CD14-positive monocyte (primary cell): ENCODE measurements around the gene NFATC1. TPM values are rescaled to one million over a fixed set of nuclear protein-coding genes. Genes with fewer than 3 reads are reported as not detected.
"Not testable (repeated sequence)": the region's sequence is repeated elsewhere in the genome, so short reads cannot be mapped to it uniquely, and the experiment has no call there.

Experiments
- DNase-seq, 3 donors: peaks; one replicate each; pipeline ENCODE4 v3.0.0-alpha.2; 2011 to 2022
- H2AFZ ChIP-seq: 2 replicates; pipeline ENCODE4 v1.6.0; 2012; ENCODE audit warnings: mild to moderate bottlenecking, low read depth, low read length, inconsistent platforms; ENCODE audit not compliant: insufficient read depth, poor library complexity, severe bottlenecking
- H3K27ac ChIP-seq, 2 donors: 1 replicate in 1 of 2; 2 replicates in 1 of 2; pipeline ENCODE4 v1.5.1; 2012 to 2013; ENCODE audit warnings: low read length in 2 of 2, control low read depth in 1 of 2, inconsistent platforms in 1 of 2, low read depth in 1 of 2, mild to moderate bottlenecking in 1 of 2
- H3K27me3 ChIP-seq, 2 donors: one replicate each; pipeline versions ENCODE4 v1.6.0 to v1.6.1; 2011 to 2013; ENCODE audit warnings: low read length in 2 of 2; ENCODE audit not compliant: control insufficient read depth in 2 of 2, insufficient read depth in 2 of 2
- H3K36me3 ChIP-seq, 2 donors: replicated peaks in 1 of 2; 1 replicate in 1 of 2; 2 replicates in 1 of 2; pipeline versions ENCODE4 v1.5.1 to v1.6.1; 2012 to 2013; ENCODE audit warnings: low read length in 2 of 2, control low read depth in 1 of 2, inconsistent platforms in 1 of 2, mild to moderate bottlenecking in 1 of 2; ENCODE audit not compliant: insufficient read depth in 2 of 2, control insufficient read depth in 1 of 2
- H3K4me1 ChIP-seq, 2 donors: 1 replicate in 1 of 2; 2 replicates in 1 of 2; pipeline versions ENCODE4 v1.5.1 to v1.6.1; 2012 to 2013; ENCODE audit warnings: low read length in 2 of 2, control low read depth in 1 of 2, inconsistent platforms in 1 of 2, mild to moderate bottlenecking in 1 of 2, moderate library complexity in 1 of 2; ENCODE audit not compliant: insufficient read depth in 2 of 2, control insufficient read depth in 1 of 2
- H3K4me2 ChIP-seq: replicated peaks from 2 replicates; pipeline ENCODE3; 2012; ENCODE audit warnings: low read length, moderate library complexity, mild to moderate bottlenecking; ENCODE audit not compliant: poor library complexity, severe bottlenecking; ENCODE audit errors: extremely low read depth
- H3K4me3 ChIP-seq, 3 experiments: fragments of 200-600 bp in 1 of 3; sonication (generic) in 1 of 3; replicated peaks in 1 of 3; 1 replicate in 2 of 3; 2 replicates in 1 of 3; pipeline ENCODE4 v1.5.1; 2011 to 2013; ENCODE audit warnings: low read length in 3 of 3, mild to moderate bottlenecking in 3 of 3, control low read depth in 2 of 3, low read depth in 2 of 3, inconsistent platforms in 1 of 3, moderate library complexity in 1 of 3
- H3K79me2 ChIP-seq: 2 replicates; pipeline ENCODE4 v1.6.0; 2012; ENCODE audit warnings: mild to moderate bottlenecking, control low read depth, inconsistent platforms, low read length, moderate library complexity; ENCODE audit not compliant: insufficient read depth
- H3K9ac ChIP-seq: 2 replicates; pipeline ENCODE4 v1.6.0; 2017; ENCODE audit warnings: low read length, mild to moderate bottlenecking; ENCODE audit not compliant: insufficient read depth, poor library complexity, severe bottlenecking
- H3K9me3 ChIP-seq, 2 donors: replicated peaks in 1 of 2; 1 replicate in 1 of 2; 2 replicates in 1 of 2; pipeline versions ENCODE4 v1.5.1 to v1.6.1; 2012 to 2013; ENCODE audit warnings: low read length in 2 of 2, control low read depth in 1 of 2; ENCODE audit not compliant: control insufficient read depth in 1 of 2, insufficient read depth in 1 of 2
- H4K20me1 ChIP-seq: 2 replicates; pipeline ENCODE4 v1.6.0; 2012; ENCODE audit warnings: mild to moderate bottlenecking, low read length, control low read depth, moderate library complexity; ENCODE audit not compliant: insufficient read depth
- H3K27ac Mint-ChIP-seq, 7 donors: one replicate each; pipeline ENCODE4 v1.8.0; 2020; ENCODE audit warnings: mild to moderate bottlenecking in 7 of 7, mixed read lengths in 7 of 7, moderate library complexity in 6 of 7, inconsistent platforms in 2 of 7
- H3K27me3 Mint-ChIP-seq, 3 donors: one replicate each; pipeline ENCODE4 v1.8.0; 2021 to 2022; ENCODE audit warnings: low read depth in 3 of 3, mild to moderate bottlenecking in 3 of 3, mixed read lengths in 3 of 3, moderate library complexity in 3 of 3, inconsistent platforms in 1 of 3
- H3K36me3 Mint-ChIP-seq, 2 donors: one replicate each; pipeline ENCODE4 v1.8.0; 2020; ENCODE audit warnings: mixed read lengths in 2 of 2, inconsistent platforms in 1 of 2, mild to moderate bottlenecking in 1 of 2
- H3K4me1 Mint-ChIP-seq: one replicate; pipeline ENCODE4 v1.8.0; 2020; ENCODE audit warnings: mild to moderate bottlenecking, mixed read lengths
- H3K4me3 Mint-ChIP-seq, 2 donors: one replicate each; pipeline ENCODE4 v1.8.0; 2020; ENCODE audit warnings: mild to moderate bottlenecking in 2 of 2, mixed read lengths in 2 of 2, moderate library complexity in 1 of 2
- H3K9me3 Mint-ChIP-seq, 7 donors: one replicate each; pipeline ENCODE4 v1.8.0; 2020 to 2022; ENCODE audit warnings: mixed read lengths in 7 of 7, mild to moderate bottlenecking in 6 of 7, moderate library complexity in 6 of 7, inconsistent platforms in 2 of 7
- CTCF ChIP-seq: fragments of 200-600 bp; IDR thresholded peaks from one replicate; pipeline ENCODE4 v1.8.0; 2022; ENCODE audit warnings: antibody characterized with exemption, mild to moderate bottlenecking
- WGBS: methylation state at CpG from one replicate; pipeline ENCODE4 v1.1.5; 2013; ENCODE audit warnings: missing lambda C conversion rate; ENCODE audit not compliant: insufficient coverage; 5-methylcytosine and 5-hydroxymethylcytosine counted together
- intact Hi-C, 2 donors: fragments of 100-400 bp; cut with micrococcal nuclease; formaldehyde crosslinking; loops; one replicate each; pipeline versions ENCODE4 v1.15.0 to v1.15.1; 2023
- polyA plus RNA-seq, 3 donors: library from polyadenylated mRNA; depleted of rRNA in 1 of 3; unstranded in 2 of 3; stranded (reverse) in 1 of 3; fragments of 300-500 nt in 2 of 3; fragments of >200 nt in 1 of 3; fragmentation: Illumina TruSeq in 2 of 3; gene quantifications; 1 replicate in 2 of 3; 2 replicates in 1 of 3; pipeline ENCODE4 v1.2.3, GENCODE V29; 2012 to 2021

The NFATC1 gene
- polyA plus RNA-seq, 3 donors, result 7.8 to 10.7 (median 8.3) TPM

- no peak for DNase-seq
- H3K4me1 Mint-ChIP-seq, result no peaks in the 10 kb centered on the region
- Histone ChIP-seq H3K36me3 (peaks cover 4 to 18% of the 10 kb centered on the region in 2 donors), H3K79me2 (no peaks in the 10 kb centered on the region), H4K20me1 (no peaks in the 10 kb centered on the region), H3K9ac (no peak overlapping the region), H3K27ac (no peak overlapping the region), H3K27me3 (no peaks in the 10 kb centered on the region), H3K9me3 (peaks cover 0 to 6% of the 10 kb centered on the region in 2 donors), H3K4me1 (no peaks in the 10 kb centered on the region), H2AFZ (no peak overlapping the region), H3K4me3 (no peak overlapping the region), H3K4me2 (no peak overlapping the region)
- intact Hi-C loops, result no loop called here
- 96% methylated on average over 29 of the region's 41 CpGs for WGBS
- no peak overlapping the region for H3K27ac Mint-ChIP-seq
- peaks cover 0 to 1% (median 0%) of the 10 kb centered on the region in 3 donors for H3K27me3 Mint-ChIP-seq
- no peak overlapping the region for H3K4me3 Mint-ChIP-seq
- TF ChIP-seq CTCF, result no peak
- peaks cover 0 to 5% (median 0%) of the 10 kb centered on the region in 7 donors for H3K9me3 Mint-ChIP-seq
- H3K36me3 Mint-ChIP-seq, result peaks cover 8 to 28% of the 10 kb centered on the region in 2 donors
Measured at GRCh38 chr18:79480171-79481045, 84.7 kb downstream of the NFATC1 start.

- Mint-ChIP-seq H3K27ac (no peak overlapping the region), H3K4me3 (no peak overlapping the region), H3K27me3 (peaks cover 0 to 1% (median 0%) of the 10 kb centered on the region in 3 donors), H3K36me3 (peaks cover 11 to 31% of the 10 kb centered on the region in 2 donors), H3K9me3 (no peaks in the 10 kb centered on the region), H3K4me1 (no peaks in the 10 kb centered on the region)
- Histone ChIP-seq H3K9ac (no peak overlapping the region), H3K4me2 (no peak overlapping the region), H3K4me3 (no peak overlapping the region), H3K4me1 (no peaks in the 10 kb centered on the region), H3K9me3 (no peaks in the 10 kb centered on the region), H3K36me3 (peaks cover 4 to 24% of the 10 kb centered on the region in 2 donors), H3K27ac (no peak overlapping the region), H3K27me3 (no peaks in the 10 kb centered on the region), H2AFZ (no peak overlapping the region), H4K20me1 (no peaks in the 10 kb centered on the region), H3K79me2 (no peaks in the 10 kb centered on the region)
- intact Hi-C loops, result no loop called here
- no peak for TF ChIP-seq CTCF
- WGBS, result 94% methylated on average over 26 of the region's 26 CpGs
- DNase-seq, result no peak
Measured at GRCh38 chr18:79481046-79481790, 85.5 kb downstream of the NFATC1 start.

GRCh38 chr18:79483393-79483792 is 87.7 kb downstream of the NFATC1 start:
- H3K4me1 ChIP-seq, H2AFZ ChIP-seq, H3K4me3 Mint-ChIP-seq, H3K9me3 Mint-ChIP-seq, H3K27me3 Mint-ChIP-seq, H4K20me1 ChIP-seq, H3K27ac ChIP-seq, H3K27me3 ChIP-seq, intact Hi-C loops, H3K4me2 ChIP-seq, H3K27ac Mint-ChIP-seq, DNase-seq, H3K9ac ChIP-seq, H3K4me3 ChIP-seq, H3K79me2 ChIP-seq, H3K4me1 Mint-ChIP-seq, H3K9me3 ChIP-seq: not testable (repeated sequence)
- WGBS, result 95% methylated on average over 24 of the region's 25 CpGs
- peaks cover 20 to 37% of the 10 kb centered on the region in 2 donors for H3K36me3 ChIP-seq
- peaks cover 20 to 40% of the 10 kb centered on the region in 2 donors for H3K36me3 Mint-ChIP-seq
